SK-N-MC (cell line): ENCODE results near the gene HPS1.

Experiments used
- EZH2 ChIP-seq: fragments of 200-600 bp; sonication (generic); IDR thresholded peaks from one replicate; pipeline ENCODE4 v1.6.1; 2017; ENCODE audit warnings: antibody characterized with exemption
- POLR2AphosphoS5 ChIP-seq: IDR thresholded peaks from 2 replicates; pipeline ENCODE4 v1.6.1; 2012; ENCODE audit warnings: mild to moderate bottlenecking, low read depth, low read length, borderline replicate concordance

- no peak for TF ChIP-seq POLR2AphosphoS5
- TF ChIP-seq EZH2, result no peak
Measured at GRCh38 chr10:98410759-98411158, 36.0 kb downstream of the HPS1 start.
